Natural killer cell (primary cell): Measurements from ENCODE around the gene KIF2B. TPM values are rescaled to one million over a fixed set of nuclear protein-coding genes. Genes with fewer than 3 reads are reported as not detected.

Experiments
- ATAC-seq, 3 donors: fragments of 150-1000 bp in 2 of 3; fragments of 200-7000 bp in 1 of 3; cut with Tn5 transposase; 1 replicate in 1 of 3; 2 replicates in 2 of 3; pipeline ENCODE4 v1.10.0; 2021; ENCODE audit warnings: mild to moderate bottlenecking in 2 of 3, moderate library complexity in 2 of 3
- DNase-seq, 2 donors: peaks; one replicate each; pipeline versions ENCODE4 v3.0.0 to v3.0.0-alpha.2; 2013 to 2021; ENCODE audit warnings: mixed read lengths in 1 of 2
- H3K27ac ChIP-seq: one replicate; pipeline ENCODE4 v1.5.1; 2013; ENCODE audit warnings: mild to moderate bottlenecking, low read length
- H3K27me3 ChIP-seq: one replicate; pipeline ENCODE4 v1.6.1; 2013; ENCODE audit warnings: low read length; ENCODE audit not compliant: control insufficient read depth, insufficient read depth
- H3K36me3 ChIP-seq: one replicate; pipeline ENCODE4 v1.6.1; 2013; ENCODE audit warnings: low read length; ENCODE audit not compliant: control insufficient read depth, insufficient read depth
- H3K4me1 ChIP-seq: one replicate; pipeline ENCODE4 v1.6.1; 2013; ENCODE audit warnings: low read length; ENCODE audit not compliant: control insufficient read depth, insufficient read depth
- H3K4me3 ChIP-seq: one replicate; pipeline ENCODE4 v1.5.1; 2013; ENCODE audit warnings: low read length
- H3K9me3 ChIP-seq: one replicate; pipeline ENCODE4 v1.6.1; 2013; ENCODE audit warnings: low read length; ENCODE audit not compliant: control insufficient read depth, insufficient read depth
- H3K27ac Mint-ChIP-seq, 2 donors: one replicate each; pipeline ENCODE4 v1.8.0; 2022; ENCODE audit warnings: mild to moderate bottlenecking in 2 of 2, mixed read lengths in 2 of 2, moderate library complexity in 1 of 2
- H3K27me3 Mint-ChIP-seq, 2 donors: one replicate each; pipeline ENCODE4 v1.8.0; 2022; ENCODE audit warnings: low read depth in 2 of 2, mixed read lengths in 2 of 2
- H3K36me3 Mint-ChIP-seq: one replicate; pipeline ENCODE4 v1.8.0; 2022; ENCODE audit warnings: mixed read lengths
- H3K4me1 Mint-ChIP-seq, 2 donors: one replicate each; pipeline ENCODE4 v1.8.0; 2022; ENCODE audit warnings: mixed read lengths in 2 of 2
- H3K4me3 Mint-ChIP-seq: one replicate; pipeline ENCODE4 v1.8.0; 2022; ENCODE audit warnings: mild to moderate bottlenecking, moderate library complexity, mixed read lengths
- H3K9me3 Mint-ChIP-seq, 2 donors: one replicate each; pipeline ENCODE4 v1.8.0; 2022; ENCODE audit warnings: mixed read lengths in 2 of 2
- CTCF ChIP-seq: fragments of 200-600 bp; IDR thresholded peaks from one replicate; pipeline ENCODE4 v1.8.0; 2022; ENCODE audit warnings: antibody characterized with exemption
- WGBS: methylation state at CpG from one replicate; pipeline ENCODE4 v1.1.7; 2013; ENCODE audit warnings: missing lambda C conversion rate; ENCODE audit not compliant: insufficient coverage; 5-methylcytosine and 5-hydroxymethylcytosine counted together
- intact Hi-C: fragments of 100-400 bp; cut with micrococcal nuclease; formaldehyde crosslinking; loops from one replicate; pipeline ENCODE4 v1.14.2; 2022
- total RNA-seq, 4 donors: library from RNA; stranded (reverse); fragments of 120-200 nt in 1 of 4; gene quantifications; one replicate each; pipeline versions ENCODE4 v1.2.3 to v1.2.4, GENCODE V29; 2013 to 2022

Gene KIF2B
- total RNA-seq, 3 donors from 2014 or later (not counting 1 experiment from before 2014, with no cell fraction given): not detected

DNA sequence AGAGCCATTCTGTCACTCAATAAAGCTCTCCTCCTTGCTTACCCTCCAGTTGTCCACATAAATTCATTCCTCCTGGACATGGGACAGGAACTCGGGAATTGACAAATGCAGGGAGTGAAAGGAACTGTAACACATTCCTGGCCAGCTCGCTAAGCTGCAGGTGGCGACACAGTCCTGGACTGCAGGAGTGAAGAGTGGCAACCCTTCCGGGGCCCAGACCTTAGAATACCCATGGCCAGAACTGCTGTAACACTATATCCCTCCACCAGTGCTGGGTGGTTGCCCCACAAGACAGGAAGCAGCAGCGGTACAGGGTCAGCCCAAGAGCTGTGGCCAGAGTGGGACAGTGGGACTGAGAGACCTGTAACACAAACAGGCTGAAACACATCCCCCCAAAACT, 30.3 kb upstream of the KIF2B start:
- intact Hi-C loops: no loop called here
- no peaks in the 10 kb centered on the region for H3K4me1 Mint-ChIP-seq
- WGBS: 90% methylated on average over 5 of the region's 5 CpGs
- no peaks in the 10 kb centered on the region for H3K36me3 Mint-ChIP-seq
- no peak overlapping the region for H3K4me3 ChIP-seq
- no peaks in the 10 kb centered on the region for H3K4me1 ChIP-seq
- no peaks in the 10 kb centered on the region for H3K27me3 ChIP-seq
- peaks cover 7 to 10% of the 10 kb centered on the region in 2 donors for H3K9me3 Mint-ChIP-seq
- H3K4me3 Mint-ChIP-seq: no peak overlapping the region
- no peak overlapping the region for H3K27ac Mint-ChIP-seq
- H3K36me3 ChIP-seq: no peaks in the 10 kb centered on the region
- DNase-seq (no peak), ATAC-seq (no peak)
- TF ChIP-seq CTCF: no peak
- H3K9me3 ChIP-seq: peaks cover 16% of the 10 kb centered on the region
- H3K27me3 Mint-ChIP-seq: no peaks in the 10 kb centered on the region
- no peak overlapping the region for H3K27ac ChIP-seq

DNA sequence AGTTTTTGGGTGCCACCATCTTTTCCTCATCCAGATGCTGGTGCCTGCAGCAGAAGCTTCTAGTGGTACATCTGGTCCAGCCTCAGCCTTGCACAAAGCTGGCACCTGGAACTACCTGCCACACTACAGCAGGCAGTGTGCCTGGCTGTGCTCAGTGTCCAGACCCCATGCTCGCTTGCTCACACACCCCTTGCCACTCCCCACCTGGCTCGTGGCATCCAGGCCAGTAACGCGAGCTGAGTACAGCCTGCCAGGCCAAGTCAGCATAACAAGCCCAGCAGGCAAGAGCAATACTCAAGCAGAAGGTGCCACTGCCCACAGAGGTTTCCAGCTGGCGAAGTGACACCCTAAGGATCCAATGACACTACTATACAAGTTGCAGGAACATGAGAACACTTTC, 29.7 kb upstream of the KIF2B start:
- Histone ChIP-seq H3K27me3 (no peaks in the 10 kb centered on the region), H3K4me3 (no peak overlapping the region), H3K27ac (no peak overlapping the region), H3K4me1 (no peaks in the 10 kb centered on the region), H3K36me3 (no peaks in the 10 kb centered on the region), H3K9me3 (peaks cover 16% of the 10 kb centered on the region)
- ATAC-seq (no peak), DNase-seq (no peak)
- peaks cover 6 to 10% of the 10 kb centered on the region in 2 donors for H3K9me3 Mint-ChIP-seq
- no peaks in the 10 kb centered on the region for H3K36me3 Mint-ChIP-seq
- WGBS: 86% methylated on average over 5 of the region's 5 CpGs
- no peaks in the 10 kb centered on the region for H3K27me3 Mint-ChIP-seq
- H3K4me3 Mint-ChIP-seq: no peak overlapping the region
- no peak for TF ChIP-seq CTCF
- no peak overlapping the region for H3K27ac Mint-ChIP-seq
- H3K4me1 Mint-ChIP-seq: no peaks in the 10 kb centered on the region
- intact Hi-C loops: no loop called here

GRCh38 chr17:53794875-53795274, 27.9 kb upstream of the KIF2B start:
- H3K36me3 ChIP-seq: no peaks in the 10 kb centered on the region
- H3K4me3 Mint-ChIP-seq: no peak overlapping the region

More at GRCh38 chr17:53794875-53795274, 27.9 kb upstream of the KIF2B start:
- Mint-ChIP-seq H3K27me3 (no peaks in the 10 kb centered on the region), H3K36me3 (no peaks in the 10 kb centered on the region), H3K9me3 (peaks cover 7 to 11% of the 10 kb centered on the region in 2 donors), H3K27ac (no peak overlapping the region), H3K4me1 (no peaks in the 10 kb centered on the region)
- DNase-seq (no peak), ATAC-seq (no peak)
- Histone ChIP-seq H3K4me1 (no peaks in the 10 kb centered on the region), H3K9me3 (peaks cover 16% of the 10 kb centered on the region), H3K27me3 (no peaks in the 10 kb centered on the region), H3K4me3 (no peak overlapping the region), H3K27ac (no peak overlapping the region)
- no peak for TF ChIP-seq CTCF
- intact Hi-C loops: no loop called here
